K562 (cell line): ENCODE measurements around the gene STARD3NL. TPM values are rescaled to one million over a fixed set of nuclear protein-coding genes. Genes with fewer than 3 reads are reported as not detected.

ENCODE experiments used
- ATAC-seq: fragments of 200-7000 bp; cut with Tn5 transposase; 3 replicates; pipeline ENCODE4 v1.9.1; 2020; ENCODE audit warnings: moderate library complexity
- BruUV-seq: library from RNA; stranded (reverse); fragments of 400-500 nt; replicated peaks from 2 replicates; lab custom pipeline; 2021; lab: Mats Ljungman, UMichigan
- CTCF ChIA-PET: fragments of 300-600 bp; formaldehyde crosslinking; extraction: SDS; loops from one replicate; lab custom pipeline; 2021; ENCODE audit warnings: low intra/inter-chr PET ratio; lab: Yijun Ruan, JAX
- POLR2A ChIA-PET: fragments of 300-600, 350-650 bp; sonication (Branson Sonifier 250); formaldehyde crosslinking; extraction: SDS; loops from one replicate; lab custom pipeline; 2021; ENCODE audit warnings: antibody characterized with exemption, inconsistent platforms; lab: Yijun Ruan, JAX
- DNase-seq, 4 experiments: peaks; one replicate each; pipeline versions ENCODE4 v3.0.0 to v3.0.0-alpha.2; 2011 to 2018; ENCODE audit warnings: low spot score in 3 of 4, mixed read lengths in 3 of 4; ENCODE audit errors: extremely low read depth in 1 of 4
- FAIRE-seq: peaks from 2 replicates; lab custom pipeline; 2011; peaks lifted over from hg19 to GRCh38; lab: Jason Lieb, UNC
- H2AFZ ChIP-seq: 2 replicates; pipeline ENCODE4 v1.6.0; 2011; ENCODE audit warnings: low read depth, low read length, control low read depth, inconsistent platforms
- H3K27ac ChIP-seq: fragments of 200-600 bp; 3 replicates; pipeline ENCODE4 v1.8.0; 2011; ENCODE audit warnings: low read depth, mild to moderate bottlenecking, control low read depth, inconsistent platforms, low read length, moderate library complexity, mixed read lengths; ENCODE audit errors: extremely low read depth
- H3K27me3 ChIP-seq, 2 experiments: fragments of 300-600 bp in 1 of 2; 2 replicates in 1 of 2; 3 replicates in 1 of 2; pipeline versions ENCODE4 v1.6.0 to v1.8.0; 2011; ENCODE audit warnings: inconsistent platforms in 2 of 2, low read length in 2 of 2, mild to moderate bottlenecking in 1 of 2, mixed read lengths in 1 of 2, moderate library complexity in 1 of 2; ENCODE audit not compliant: control insufficient read depth in 2 of 2, insufficient read depth in 2 of 2
- H3K36me3 ChIP-seq: fragments of 300-600 bp; 3 replicates; pipeline ENCODE4 v1.8.0; 2011; ENCODE audit warnings: mild to moderate bottlenecking, low read length, inconsistent platforms; ENCODE audit not compliant: control insufficient read depth, insufficient read depth
- H3K4me1 ChIP-seq, 2 experiments: fragments of 200-600 bp in 1 of 2; replicated peaks in 1 of 2; 2 replicates in 1 of 2; 3 replicates in 1 of 2; pipeline versions ENCODE4 v1.5.1 to v1.8.0; 2011; ENCODE audit warnings: inconsistent platforms in 2 of 2, low read length in 2 of 2, mild to moderate bottlenecking in 1 of 2, mixed read lengths in 1 of 2, moderate library complexity in 1 of 2; ENCODE audit not compliant: control insufficient read depth in 2 of 2, insufficient read depth in 2 of 2
- H3K4me2 ChIP-seq: 2 replicates; pipeline ENCODE4 v1.6.1; 2011; ENCODE audit warnings: low read length, control low read depth, inconsistent platforms, mixed read lengths; ENCODE audit not compliant: insufficient read depth
- H3K4me3 ChIP-seq: fragments of 200-600 bp; sonication (generic), shearing (Covaris generic); 2 replicates; pipeline ENCODE4 v1.5.1; 2016; ENCODE audit warnings: control low read depth, inconsistent platforms
- H3K79me2 ChIP-seq: fragments of 200-600 bp; 3 replicates; pipeline ENCODE4 v1.8.0; 2011; ENCODE audit warnings: low read length, inconsistent platforms; ENCODE audit not compliant: control insufficient read depth, insufficient read depth
- H3K9ac ChIP-seq, 2 experiments: 2 replicates each; pipeline versions ENCODE4 v1.6.0 to v1.6.1; 2011; ENCODE audit warnings: low read depth in 2 of 2, low read length in 2 of 2, control low read depth in 1 of 2, inconsistent platforms in 1 of 2, mild to moderate bottlenecking in 1 of 2, mixed read lengths in 1 of 2; ENCODE audit not compliant: insufficient read depth in 1 of 2
- H3K9me1 ChIP-seq: one replicate; pipeline ENCODE4 v1.6.0; 2011; ENCODE audit warnings: inconsistent platforms, mild to moderate bottlenecking, low read length, moderate library complexity; ENCODE audit not compliant: control insufficient read depth, insufficient read depth
- H3K9me3 ChIP-seq: replicated peaks from 2 replicates; pipeline ENCODE4 v1.5.1; 2011; ENCODE audit warnings: low read depth, low read length, inconsistent platforms; ENCODE audit not compliant: control insufficient read depth, insufficient read depth
- H4K20me1 ChIP-seq: replicated peaks from 2 replicates; pipeline ENCODE4 v1.6.1; 2011; ENCODE audit warnings: low read length, inconsistent platforms, mixed read lengths; ENCODE audit not compliant: control insufficient read depth, insufficient read depth
- ATF1 ChIP-seq, 2 experiments: fragments of 450-650 bp in 1 of 2; IDR thresholded peaks; 2 replicates each; pipeline ENCODE4 v1.6.1; 2016; ENCODE audit warnings: missing compliant biosample characterization in 1 of 2, missing genetic modification characterization in 1 of 2
- BDP1 ChIP-seq: IDR thresholded peaks from 3 replicates; pipeline ENCODE4 v1.6.1; 2011; ENCODE audit not compliant: insufficient read length, insufficient read depth
- CREBBP ChIP-seq: IDR thresholded peaks from one replicate; pipeline ENCODE4 v1.6.1; 2012; ENCODE audit warnings: low read depth, mild to moderate bottlenecking, control low read depth, inconsistent platforms, low read length
- DACH1 ChIP-seq: fragments of 450-650 bp; IDR thresholded peaks from 2 replicates; pipeline ENCODE4 v1.6.1; 2018; ENCODE audit not compliant: partially characterized antibody
- HCFC1 ChIP-seq: IDR thresholded peaks from 2 replicates; pipeline ENCODE4 v1.6.1; 2012; ENCODE audit warnings: low read depth, low read length, improper control_type of control experiment
- NCOR1 ChIP-seq: fragments of 450-650 bp; IDR thresholded peaks from 2 replicates; pipeline ENCODE4 v1.6.1; 2016; ENCODE audit warnings: mild to moderate bottlenecking, moderate library complexity
- NR2F6 ChIP-seq: fragments of 450-650 bp; formaldehyde crosslinking; IDR thresholded peaks from 2 replicates; pipeline ENCODE4 v1.4.0; 2020; ENCODE audit warnings: mild to moderate bottlenecking
- SLC30A9 ChIP-seq: fragments of 250-450 bp; sonication (Bioruptor Pico); IDR thresholded peaks from 2 replicates; pipeline ENCODE4 v1.8.0; 2022; ENCODE audit warnings: mild to moderate bottlenecking, moderate library complexity
- SRSF1 ChIP-seq: fragments of 200-400 bp; formaldehyde crosslinking; IDR thresholded peaks from 2 replicates; pipeline ENCODE4 v1.6.1; 2017; ENCODE audit warnings: mild to moderate bottlenecking, low read depth, low read length, moderate library complexity
- TEAD2 ChIP-seq: fragments of 450-650 bp; IDR thresholded peaks from 2 replicates; pipeline ENCODE4 v1.6.1; 2016; ENCODE audit warnings: missing genetic modification characterization, control low read depth, missing compliant biosample characterization
- THRAP3 ChIP-seq: fragments of 450-650 bp; IDR thresholded peaks from 2 replicates; pipeline ENCODE4 v1.6.1; 2016; ENCODE audit warnings: mild to moderate bottlenecking, inconsistent platforms, borderline replicate concordance
- XRCC5 ChIP-seq: fragments of 200-400 bp; formaldehyde crosslinking; IDR thresholded peaks from 2 replicates; pipeline ENCODE4 v1.6.1; 2017; ENCODE audit warnings: low read depth, mild to moderate bottlenecking, low read length
- ZC3H4 ChIP-seq: sonication (generic); formaldehyde crosslinking; IDR thresholded peaks from 2 replicates; pipeline ENCODE4 v1.9.0; 2021; ENCODE audit warnings: missing genetic modification reagents, borderline replicate concordance
- ZFP91 ChIP-seq: sonication (generic); formaldehyde crosslinking; IDR thresholded peaks from 2 replicates; pipeline ENCODE4 v1.8.0; 2022; ENCODE audit warnings: mild to moderate bottlenecking, missing genetic modification reagents
- ZNF280B ChIP-seq: fragments of 250-450 bp; sonication (Bioruptor Pico); IDR thresholded peaks from 2 replicates; pipeline ENCODE4 v1.5.1; 2021; ENCODE audit warnings: mild to moderate bottlenecking
- ZNF699 ChIP-seq: fragments of 250-450 bp; sonication (Bioruptor Pico); IDR thresholded peaks from 2 replicates; pipeline ENCODE4 v1.8.0; 2021; ENCODE audit warnings: mild to moderate bottlenecking, moderate library complexity; ENCODE audit not compliant: insufficient replicate concordance
- ZZZ3 ChIP-seq: fragments of 450-650 bp; IDR thresholded peaks from 2 replicates; pipeline ENCODE4 v1.6.1; 2016; ENCODE audit warnings: antibody characterized with exemption, mild to moderate bottlenecking, moderate library complexity
- WGBS: fragments of 100-300 bp; shearing (Covaris generic); methylation state at CpG from one replicate; pipeline ENCODE4 v1.1.6; 2016; ENCODE audit warnings: low coverage, mixed read lengths; ENCODE audit not compliant: insufficient coverage; ENCODE audit errors: missing lambda C conversion rate; 5-methylcytosine and 5-hydroxymethylcytosine counted together
- in situ Hi-C: fragments of 300-500 bp; cut with MboI; formaldehyde crosslinking; loops from 4 replicates; pipeline ENCODE4 v1.15.0; 2018; ENCODE audit warnings: inconsistent platforms, mixed read lengths
- intact Hi-C: fragments of 100-400 bp; cut with micrococcal nuclease; formaldehyde crosslinking; loops from 2 replicates; pipeline ENCODE4 v1.14.2; 2022
- polyA plus RNA-seq, 8 experiments: library from polyadenylated mRNA; depleted of rRNA in 4 of 8; stranded (reverse) in 5 of 8; unstranded in 3 of 8; fragments of >200 nt; fragmentation: Nextera tagmentation in 2 of 8; fragmentation: Illumina TruSeq in 1 of 8; extraction: Ambion mirVana in 2 of 8; extraction: Trizol in 1 of 8; gene quantifications; 2 replicates each; pipeline versions ENCODE4 v1.2.1 to v1.2.3, GENCODE V29; 2011 to 2014; ENCODE audit warnings: inconsistent platforms in 1 of 8, missing spikeins in 1 of 8
- total RNA-seq, 7 experiments: library from RNA; depleted of rRNA in 6 of 7; stranded (reverse); fragments of >200 nt in 6 of 7; fragmentation: Illumina TruSeq in 2 of 7; extraction: Trizol in 2 of 7; gene quantifications; 2 replicates each; pipeline versions ENCODE4 v1.2.1 to v1.2.3, GENCODE V29; 2011 to 2021; ENCODE audit warnings: low replicate concordance in 1 of 7
- TF ChIP-seq, protein P1 (sequence below): fragments of 450-650 bp; formaldehyde crosslinking; IDR thresholded peaks from 2 replicates; pipeline ENCODE4 v1.4.0; 2022; ENCODE audit warnings: mild to moderate bottlenecking, moderate library complexity
- TF ChIP-seq, protein P2 (sequence below): IDR thresholded peaks from 3 replicates; pipeline ENCODE4 v1.6.1; 2011; ENCODE audit warnings: borderline replicate concordance, mild to moderate bottlenecking; ENCODE audit not compliant: insufficient read length, insufficient read depth

The STARD3NL gene
- total and polyA plus RNA-seq, 9 of the 15 experiments (the other 6 are each of a cell fraction or from before 2014, with no cell fraction given): 42.2 to 90.0 (median 57.6) TPM

DNA sequence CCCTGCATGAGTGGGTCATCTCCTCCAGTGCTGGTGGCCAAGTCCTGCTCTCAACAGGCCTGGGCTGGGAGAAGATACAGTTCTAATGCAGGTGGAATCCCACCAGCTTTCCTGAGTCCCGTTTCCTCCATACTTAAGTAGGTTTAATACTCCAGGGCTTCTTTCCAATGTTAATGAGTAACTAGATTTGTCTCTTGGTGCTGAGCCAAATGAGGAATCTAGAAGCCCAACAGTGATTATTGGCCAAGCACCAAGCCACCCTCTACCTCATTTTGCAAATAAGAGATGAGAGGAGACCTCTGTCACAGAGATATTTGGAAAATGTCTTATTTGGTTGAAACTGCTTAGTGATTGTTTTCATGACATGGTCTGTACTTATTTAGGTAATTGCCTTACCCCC lies 37.1 kb downstream of the STARD3NL start:
- H3K4me2 ChIP-seq: no peak overlapping the region
- H3K9me1 ChIP-seq: no peaks in the 10 kb centered on the region
- DNase-seq (no peak), FAIRE-seq (no peak), ATAC-seq (no peak)
- H3K4me3 ChIP-seq: no peak overlapping the region
- intact Hi-C loops: loop anchor here (2.0 to 5.0 kb wide), 4 partner anchors 104 to 157 kb away; no protein-coding TSS in a partner anchor
- H3K4me1 ChIP-seq: no peaks in the 10 kb centered on the region
- H3K27ac ChIP-seq: no peak overlapping the region
- no peak overlapping the region for H2AFZ ChIP-seq
- POLR2A ChIA-PET: interaction anchor here (0.6 to 1.5 kb wide), 15 partner anchors 8 to 794 kb away, joined by 3 to 6 read pairs (median 4); no protein-coding TSS in a partner anchor
- in situ Hi-C loops: no loop called here
- H3K27me3 ChIP-seq: no peaks in the 10 kb centered on the region
- BruUV-seq: no TSS peak
- H3K36me3 ChIP-seq: peaks cover 35% of the 10 kb centered on the region
- no peaks in the 10 kb centered on the region for H3K79me2 ChIP-seq
- no peaks in the 10 kb centered on the region for H4K20me1 ChIP-seq
- CTCF ChIA-PET: interaction anchor here (0.6 to 2.1 kb wide), 9 partner anchors 104 to 314 kb away, joined by 3 to 8 read pairs (median 4); no protein-coding TSS in a partner anchor
- 44% methylated on average over 1 of the region's 1 CpG for WGBS
- H3K9ac ChIP-seq: no peak overlapping the region
- no peaks in the 10 kb centered on the region for H3K9me3 ChIP-seq
- no peak for TF ChIP-seq BDP1
- no peak for TF ChIP-seq ZFP91 (CRISPR knock-in tag)
- TF ChIP-seq DACH1: no peak
- TF ChIP-seq XRCC5: no peak
- TF ChIP-seq ZNF280B (CRISPR knock-in tag): no peak
- TF ChIP-seq ZC3H4: no peak
- TF ChIP-seq ZNF699 (CRISPR knock-in tag): no peak
- TF ChIP-seq, protein P1, sequence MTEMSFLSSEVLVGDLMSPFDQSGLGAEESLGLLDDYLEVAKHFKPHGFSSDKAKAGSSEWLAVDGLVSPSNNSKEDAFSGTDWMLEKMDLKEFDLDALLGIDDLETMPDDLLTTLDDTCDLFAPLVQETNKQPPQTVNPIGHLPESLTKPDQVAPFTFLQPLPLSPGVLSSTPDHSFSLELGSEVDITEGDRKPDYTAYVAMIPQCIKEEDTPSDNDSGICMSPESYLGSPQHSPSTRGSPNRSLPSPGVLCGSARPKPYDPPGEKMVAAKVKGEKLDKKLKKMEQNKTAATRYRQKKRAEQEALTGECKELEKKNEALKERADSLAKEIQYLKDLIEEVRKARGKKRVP (CRISPR knock-in tag): no peak
- TF ChIP-seq CREBBP: no peak
- TF ChIP-seq NCOR1: no peak
- no peak for TF ChIP-seq HCFC1
- no peak for TF ChIP-seq NR2F6
- TF ChIP-seq, protein P2, sequence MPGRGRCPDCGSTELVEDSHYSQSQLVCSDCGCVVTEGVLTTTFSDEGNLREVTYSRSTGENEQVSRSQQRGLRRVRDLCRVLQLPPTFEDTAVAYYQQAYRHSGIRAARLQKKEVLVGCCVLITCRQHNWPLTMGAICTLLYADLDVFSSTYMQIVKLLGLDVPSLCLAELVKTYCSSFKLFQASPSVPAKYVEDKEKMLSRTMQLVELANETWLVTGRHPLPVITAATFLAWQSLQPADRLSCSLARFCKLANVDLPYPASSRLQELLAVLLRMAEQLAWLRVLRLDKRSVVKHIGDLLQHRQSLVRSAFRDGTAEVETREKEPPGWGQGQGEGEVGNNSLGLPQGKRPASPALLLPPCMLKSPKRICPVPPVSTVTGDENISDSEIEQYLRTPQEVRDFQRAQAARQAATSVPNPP: no peak
- TF ChIP-seq SRSF1: no peak
- TF ChIP-seq ZZZ3: no peak
- no peak for TF ChIP-seq SLC30A9
- no peak for TF ChIP-seq TEAD2 (tag)
- TF ChIP-seq THRAP3: no peak
- TF ChIP-seq ATF1 (CRISPR knock-in tag; IDR thresholded peaks at IDR 0.05): no peak
- TF ChIP-seq ATF1 (tag; IDR thresholded peaks at IDR 0.05): no peak
